ENCODE data around the gene NDUFAF3.

NDUFAF3 gene

GRCh38 chr3:49053543-49053942 lies 31.6 kb downstream of the NDUFAF3 start:
- in situ Hi-C loops (cut with HindIII; ENCODE audit: low sequenced_read_pairs) = no loop called here

- in situ Hi-C loops (cut with HindIII; ENCODE audit: low sequenced_read_pairs) = no loop called here
Measured at GRCh38 chr3:49054344-49054862, 32.5 kb downstream of the NDUFAF3 start.

GRCh38 chr3:49057268-49057667 lies 35.3 kb downstream of the NDUFAF3 start:
- in situ Hi-C loops (cut with HindIII; ENCODE audit: low sequenced_read_pairs) = no loop called here

GRCh38 chr3:49058011-49058410 lies 36.1 kb downstream of the NDUFAF3 start:
- in situ Hi-C loops (cut with HindIII; ENCODE audit: low sequenced_read_pairs) = no loop called here
